IMR-90 (cell line): ENCODE measurements around the gene GIT2. TPM values are rescaled to one million over a fixed set of nuclear protein-coding genes. Genes with fewer than 3 reads are reported as not detected.

Source experiments
- ATAC-seq: fragments of 200-7000 bp; cut with Tn5 transposase; 2 replicates; pipeline ENCODE4 v1.9.1; 2020; ENCODE audit warnings: low read depth, mild to moderate bottlenecking, moderate library complexity
- BruUV-seq: library from RNA; stranded (reverse); fragments of 400-500 nt; replicated peaks from 2 replicates; lab custom pipeline; 2021; lab: Mats Ljungman, UMichigan
- CTCF ChIA-PET: fragments of 300-600 bp; formaldehyde crosslinking; extraction: SDS; loops from one replicate; lab custom pipeline; 2021; ENCODE audit warnings: antibody characterized with exemption; lab: Yijun Ruan, JAX
- POLR2A ChIA-PET: fragments of 300-600 bp; sonication (Branson Sonifier 250); formaldehyde crosslinking; loops from one replicate; lab custom pipeline; 2022; ENCODE audit warnings: antibody characterized with exemption; ENCODE audit not compliant: unreplicated experiment; lab: Charles Lee
- DNase-seq: peaks from one replicate; pipeline ENCODE4 v3.0.0; 2013
- H2AFZ ChIP-seq: replicated peaks from 2 replicates; pipeline ENCODE3; 2013; ENCODE audit warnings: low read length, mild to moderate bottlenecking; ENCODE audit not compliant: poor library complexity
- H2AK5ac ChIP-seq: 2 replicates; pipeline ENCODE4 v1.6.1; 2013; ENCODE audit warnings: low read depth, low read length, inconsistent platforms
- H2AK9ac ChIP-seq: replicated peaks from 2 replicates; pipeline ENCODE3; 2013; ENCODE audit warnings: mild to moderate bottlenecking, low read depth, low read length, moderate library complexity; ENCODE audit not compliant: poor library complexity
- H2BK120ac ChIP-seq: 2 replicates; pipeline ENCODE4 v1.6.1; 2013; ENCODE audit warnings: low read depth, low read length, inconsistent platforms
- H2BK15ac ChIP-seq: 3 replicates; pipeline ENCODE4 v1.6.1; 2013; ENCODE audit warnings: low read depth, low read length, inconsistent platforms
- H2BK20ac ChIP-seq: 2 replicates; pipeline ENCODE4 v1.6.1; 2013; ENCODE audit warnings: low read depth, mild to moderate bottlenecking, inconsistent platforms, low read length, moderate library complexity
- H2BK5ac ChIP-seq: 2 replicates; pipeline ENCODE4 v1.6.1; 2013; ENCODE audit warnings: mild to moderate bottlenecking, low read depth, low read length, inconsistent platforms; ENCODE audit not compliant: poor library complexity, severe bottlenecking
- H3K14ac ChIP-seq: replicated peaks from 2 replicates; pipeline ENCODE4 v1.6.1; 2013; ENCODE audit warnings: low read depth, low read length, inconsistent platforms
- H3K18ac ChIP-seq: 2 replicates; pipeline ENCODE4 v1.6.1; 2013; ENCODE audit warnings: low read depth, low read length, control low read depth
- H3K23ac ChIP-seq: 2 replicates; pipeline ENCODE4 v1.6.1; 2013; ENCODE audit warnings: low read depth, low read length, inconsistent platforms
- H3K27ac ChIP-seq: 2 replicates; pipeline ENCODE4 v1.5.1; 2013; ENCODE audit warnings: mild to moderate bottlenecking, control low read depth, low read length; ENCODE audit not compliant: insufficient read depth
- H3K27me3 ChIP-seq: 2 replicates; pipeline ENCODE4 v1.6.1; 2013; ENCODE audit warnings: low read length; ENCODE audit not compliant: control insufficient read depth, insufficient read depth
- H3K36me3 ChIP-seq: 2 replicates; pipeline ENCODE4 v1.6.1; 2013; ENCODE audit warnings: low read length, mixed read lengths; ENCODE audit not compliant: control insufficient read depth, insufficient read depth
- H3K4ac ChIP-seq: 2 replicates; pipeline ENCODE4 v1.6.1; 2013; ENCODE audit warnings: low read depth, low read length, inconsistent platforms
- H3K4me1 ChIP-seq: 2 replicates; pipeline ENCODE4 v1.6.1; 2013; ENCODE audit warnings: low read length, mixed read lengths; ENCODE audit not compliant: control insufficient read depth, insufficient read depth
- H3K4me2 ChIP-seq: 2 replicates; pipeline ENCODE4 v1.6.1; 2013; ENCODE audit warnings: low read depth, mild to moderate bottlenecking, control low read depth, low read length, moderate library complexity
- H3K4me3 ChIP-seq: 2 replicates; pipeline ENCODE4 v1.5.1; 2013; ENCODE audit warnings: low read depth, mild to moderate bottlenecking, control low read depth, low read length, moderate library complexity; ENCODE audit not compliant: insufficient read depth
- H3K56ac ChIP-seq: 2 replicates; pipeline ENCODE4 v1.6.1; 2013; ENCODE audit warnings: low read length, inconsistent platforms; ENCODE audit not compliant: insufficient read depth; ENCODE audit errors: extremely low read depth
- H3K79me1 ChIP-seq, 2 experiments: 2 replicates each; pipeline ENCODE4 v1.6.1; 2013; ENCODE audit warnings: low read length in 2 of 2, inconsistent platforms in 1 of 2, low read depth in 1 of 2
- H3K9ac ChIP-seq: 2 replicates; pipeline ENCODE4 v1.6.1; 2013; ENCODE audit warnings: low read depth, low read length, control low read depth
- H3K9me1 ChIP-seq: 2 replicates; pipeline ENCODE4 v1.6.1; 2013; ENCODE audit warnings: low read length, inconsistent platforms; ENCODE audit not compliant: insufficient read depth
- H3K9me3 ChIP-seq: 2 replicates; pipeline ENCODE4 v1.6.1; 2013; ENCODE audit warnings: low read length; ENCODE audit not compliant: control insufficient read depth, insufficient read depth
- H4K20me1 ChIP-seq: 2 replicates; pipeline ENCODE4 v1.6.1; 2013; ENCODE audit warnings: low read length, inconsistent platforms; ENCODE audit not compliant: insufficient read depth
- H4K5ac ChIP-seq: 2 replicates; pipeline ENCODE4 v1.6.1; 2013; ENCODE audit warnings: mild to moderate bottlenecking, low read depth, low read length, control low read depth
- H4K8ac ChIP-seq, 2 experiments: 2 replicates each; pipeline ENCODE4 v1.6.1; 2013; ENCODE audit warnings: low read depth in 2 of 2, low read length in 2 of 2, control low read depth in 1 of 2, inconsistent platforms in 1 of 2
- H4K91ac ChIP-seq: 2 replicates; pipeline ENCODE4 v1.6.1; 2013; ENCODE audit warnings: low read depth, low read length, inconsistent platforms; ENCODE audit not compliant: insufficient read depth
- FOS ChIP-seq: fragments of 150-350 bp; IDR thresholded peaks from 2 replicates; pipeline ENCODE4 v1.6.1; 2016; ENCODE audit warnings: low read depth, low read length
- MAZ ChIP-seq: IDR thresholded peaks from 2 replicates; pipeline ENCODE4 v1.6.1; 2012; ENCODE audit warnings: low read depth, mild to moderate bottlenecking, low read length, improper control_type of control experiment, moderate library complexity, borderline replicate concordance
- RFX5 ChIP-seq: IDR thresholded peaks from 2 replicates; pipeline ENCODE4 v1.8.0; 2012; ENCODE audit warnings: low read depth, mild to moderate bottlenecking, low read length, moderate library complexity
- WGBS, 2 experiments: methylation state at CpG; one replicate each; pipeline versions ENCODE4 v1.1.5 to v1.1.7; 2013; ENCODE audit warnings: missing lambda C conversion rate in 2 of 2; ENCODE audit not compliant: insufficient read length in 1 of 2; ENCODE audit errors: extremely low coverage in 2 of 2; 5-methylcytosine and 5-hydroxymethylcytosine counted together
- dilution Hi-C: fragments of 300-500 bp; cut with HindIII; formaldehyde crosslinking; loops from one replicate; pipeline ENCODE4 v1.14.3; 2018; ENCODE audit warnings: low sequenced_read_pairs; ENCODE audit not compliant: unreplicated experiment
- in situ Hi-C: fragments of 300-500 bp; cut with MboI; formaldehyde crosslinking; loops from 3 replicates; pipeline ENCODE4 v1.14.3; 2019; ENCODE audit warnings: low sequenced_read_pairs, inconsistent platforms, mixed read lengths
- intact Hi-C: fragments of 100-400 bp; cut with micrococcal nuclease; formaldehyde crosslinking; loops from 2 replicates; pipeline ENCODE4 v1.10.0; 2022
- polyA plus RNA-seq, 3 experiments: library from polyadenylated mRNA; depleted of rRNA; stranded (reverse); fragments of >200 nt; gene quantifications; 2 replicates each; pipeline ENCODE4 v1.2.3, GENCODE V29; 2012; ENCODE audit warnings: low replicate concordance in 1 of 3
- total RNA-seq: library from RNA; depleted of rRNA; stranded (reverse); fragments of >200 nt; gene quantifications from 2 replicates; pipeline ENCODE4 v1.2.3, GENCODE V29; 2012

Gene GIT2
- total and polyA plus RNA-seq, 2 of the 4 experiments (the other 2 are of a cell fraction) = 48.0 to 71.9 TPM

- H3K9ac ChIP-seq = no peak overlapping the region; the same call in 1 of the 2 replicates
These were observed 48.6 kb downstream of the GIT2 start for GRCh38 chr12:109947521-109947920.

More at GRCh38 chr12:109947521-109947920, 48.6 kb downstream of the GIT2 start:
- H4K91ac ChIP-seq = peak overlapping the region; percentile 86
- BruUV-seq = no TSS peak
- no peak overlapping the region for H2AFZ ChIP-seq
- peaks cover 51% of the 10 kb centered on the region for H3K4me1 ChIP-seq
- no peak overlapping the region for H3K4me3 ChIP-seq
- peak overlapping the region; percentile 99 for H2BK5ac ChIP-seq
- peak overlapping the region; percentile 29 for H3K56ac ChIP-seq
- 42% methylated on average over 1 of the region's 3 CpGs; no CpG with 5 or more reads in 1 of the 2 experiments for WGBS, 2 experiments
- H3K18ac ChIP-seq = peak overlapping the region; percentile 93; the same call in 1 of the 2 replicates
- peak overlapping the region; percentile 80 to 83 for H4K8ac ChIP-seq
- dilution Hi-C loops (no loop called here), in situ Hi-C loops (no loop called here), intact Hi-C loops (loop anchor here (5.0 kb wide), 1 partner anchor 50 kb away; the partner anchor contains the start of genes ANKRD13A and GIT2)
- peak overlapping the region; percentile 97; the same call in 2 of the 3 replicates for H2BK15ac ChIP-seq
- peaks cover 31 to 53% of the 10 kb centered on the region in 2 experiments for H3K79me1 ChIP-seq
- peak overlapping the region; percentile 79 for H3K27ac ChIP-seq
- peaks cover 32% of the 10 kb centered on the region for H3K9me1 ChIP-seq
- H2BK20ac ChIP-seq = peak overlapping the region; percentile 73; the same call in 1 of the 2 replicates
- H4K20me1 ChIP-seq = peaks cover 8% of the 10 kb centered on the region; the same call in 1 of the 2 replicates
- no peak for TF ChIP-seq MAZ
- TF ChIP-seq RFX5 = no peak
- no peak for TF ChIP-seq FOS
- DNase-seq (peak; percentile 84), ATAC-seq (no peak)
- H3K4me2 ChIP-seq = peak overlapping the region; percentile 59; the same call in 1 of the 2 replicates
- H2BK120ac ChIP-seq = peak overlapping the region; percentile 92
- ChIA-PET POLR2A (no interaction called here), CTCF (interaction anchor here (0.6 kb wide), 1 partner anchor 503 kb away, joined by 3 read pairs; no protein-coding TSS in a partner anchor)
- peaks cover 19% of the 10 kb centered on the region for H3K36me3 ChIP-seq
- H3K4ac ChIP-seq = peak overlapping the region; percentile 88
- peak overlapping the region; percentile 92; the same call in 1 of the 2 replicates for H4K5ac ChIP-seq
- H2AK5ac ChIP-seq = peak overlapping the region; percentile 95
- peak overlapping the region; percentile 83 for H3K23ac ChIP-seq
- peak overlapping the region; percentile 68 for H3K14ac ChIP-seq
- H3K27me3 ChIP-seq = no peaks in the 10 kb centered on the region
- peak overlapping the region; percentile 89 for H2AK9ac ChIP-seq
- no peaks in the 10 kb centered on the region for H3K9me3 ChIP-seq
